Sigmoid colon (tissue), 4 donors: ENCODE data around the gene SP3.

Experiments
- CTCF ChIP-seq, 4 experiments: fragments of 450-650 bp in 3 of 4; fragments of 200-600 bp in 1 of 4; IDR thresholded peaks; one replicate each; pipeline ENCODE4 v1.5.1; 2016 to 2019; ENCODE audit warnings: antibody characterized with exemption in 4 of 4, mild to moderate bottlenecking in 3 of 4, moderate library complexity in 2 of 4
- EP300 ChIP-seq, 4 donors: sonication (generic); formaldehyde crosslinking; IDR thresholded peaks; one replicate each; pipeline ENCODE4 v1.6.1; 2017; ENCODE audit warnings: antibody characterized with exemption in 4 of 4
- POLR2A ChIP-seq, 2 donors: fragments of 450-650 bp; IDR thresholded peaks; one replicate each; pipeline ENCODE4 v1.6.1; 2016; ENCODE audit warnings: antibody characterized with exemption in 2 of 2, mild to moderate bottlenecking in 2 of 2, moderate library complexity in 2 of 2

DNA sequence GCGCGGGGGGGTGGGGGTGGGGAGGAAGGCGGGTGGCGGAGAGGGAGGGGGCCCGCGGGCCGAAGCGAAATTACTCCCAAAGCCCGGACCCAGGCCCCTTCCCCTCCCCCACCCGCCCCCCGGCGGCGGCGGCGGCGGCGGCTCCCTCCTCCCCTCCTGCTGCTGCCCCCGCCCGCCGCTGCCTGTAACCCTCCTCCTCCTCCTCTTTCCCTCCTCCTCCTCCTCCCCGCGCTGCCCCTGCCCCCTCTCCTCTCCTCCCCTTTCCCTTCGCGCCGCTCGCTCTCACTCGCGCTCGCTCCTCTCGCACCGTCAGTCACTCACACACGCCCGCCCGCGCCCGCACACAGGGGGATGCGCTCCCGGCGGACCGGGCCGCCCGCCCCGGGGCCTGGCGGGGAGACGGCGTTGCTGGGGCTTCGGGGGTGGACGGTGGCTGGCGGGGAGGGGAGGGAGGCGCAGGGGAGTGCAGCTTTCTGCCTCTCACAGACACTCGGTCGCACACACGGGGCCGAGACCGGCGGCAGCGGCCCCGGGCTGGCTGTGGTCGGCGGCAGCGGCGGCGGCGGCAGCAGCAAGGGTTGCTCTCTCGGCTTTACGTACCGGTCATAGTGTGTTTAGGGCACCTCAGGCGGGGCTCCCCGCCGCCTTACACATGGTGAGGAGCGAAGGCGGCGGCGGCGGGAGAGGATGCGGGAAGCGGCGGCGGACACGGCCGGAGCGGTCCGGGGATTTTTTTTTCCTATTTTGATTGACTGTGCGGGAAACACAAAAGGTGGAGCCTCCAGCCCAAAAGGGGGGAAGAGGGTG, 405 bp downstream of the SP3 start:
- no peak for TF ChIP-seq CTCF (IDR thresholded peaks at IDR 0.05)
- peak; percentile 64 for TF ChIP-seq POLR2A (IDR thresholded peaks at IDR 0.05)
- TF ChIP-seq EP300 (IDR thresholded peaks at IDR 0.05): peak in 1 of 4 donors; percentile 17
